A673 (cell line): ENCODE measurements around the gene IL17A.

Experiments
- EZH2 ChIP-seq: fragments of 200-600 bp; sonication (generic); IDR thresholded peaks from 2 replicates; pipeline ENCODE4 v1.6.1; 2017; ENCODE audit warnings: borderline replicate concordance, low read depth, mild to moderate bottlenecking, mixed read lengths, antibody characterized with exemption, low read length; ENCODE audit not compliant: poor library complexity, severe bottlenecking
- TF ChIP-seq, protein P1 (sequence below): fragments of 300-800, 200-600 bp; sonication (generic); conservative IDR thresholded peaks from 2 replicates; pipeline ENCODE4 v1.5.1; 2017; ENCODE audit warnings: low read depth, mild to moderate bottlenecking, antibody characterized with exemption, low read length, moderate library complexity, mixed read lengths

DNA sequence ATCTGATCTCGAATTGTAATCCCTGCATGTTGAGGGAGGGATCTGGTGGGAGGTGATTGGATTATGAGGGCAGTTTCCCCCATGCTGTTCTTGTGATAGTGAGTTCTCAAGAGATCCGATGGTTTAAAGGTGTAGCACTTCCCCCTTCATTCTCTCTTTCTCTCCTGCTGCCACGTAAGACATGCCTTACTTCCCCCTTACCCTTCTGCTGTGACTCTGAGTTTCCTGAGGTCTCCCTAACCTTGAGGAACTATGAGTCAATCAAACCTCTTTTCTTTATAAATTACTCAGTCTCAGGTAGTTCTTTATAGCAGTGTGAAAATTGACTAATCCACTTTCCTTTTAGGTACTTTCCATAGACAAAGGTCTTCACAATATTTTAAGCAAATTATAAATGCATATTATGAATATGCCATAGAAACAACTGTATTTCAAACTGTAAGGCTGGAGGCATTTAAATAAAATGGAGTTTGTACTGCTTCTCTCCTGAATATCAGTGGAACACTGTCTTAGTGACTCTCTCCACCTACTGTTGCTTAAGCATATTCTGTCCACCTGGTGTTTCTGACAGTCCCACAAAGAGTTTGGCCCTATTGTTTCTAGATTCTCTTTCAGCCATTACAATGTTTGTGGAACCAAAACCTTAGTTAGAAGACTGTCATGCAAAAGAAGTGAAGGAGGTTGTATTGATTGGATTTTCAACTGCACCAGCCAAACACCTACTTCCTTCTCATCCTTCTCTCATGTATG is 24.3 kb upstream of the IL17A start:
- TF ChIP-seq, protein P1, sequence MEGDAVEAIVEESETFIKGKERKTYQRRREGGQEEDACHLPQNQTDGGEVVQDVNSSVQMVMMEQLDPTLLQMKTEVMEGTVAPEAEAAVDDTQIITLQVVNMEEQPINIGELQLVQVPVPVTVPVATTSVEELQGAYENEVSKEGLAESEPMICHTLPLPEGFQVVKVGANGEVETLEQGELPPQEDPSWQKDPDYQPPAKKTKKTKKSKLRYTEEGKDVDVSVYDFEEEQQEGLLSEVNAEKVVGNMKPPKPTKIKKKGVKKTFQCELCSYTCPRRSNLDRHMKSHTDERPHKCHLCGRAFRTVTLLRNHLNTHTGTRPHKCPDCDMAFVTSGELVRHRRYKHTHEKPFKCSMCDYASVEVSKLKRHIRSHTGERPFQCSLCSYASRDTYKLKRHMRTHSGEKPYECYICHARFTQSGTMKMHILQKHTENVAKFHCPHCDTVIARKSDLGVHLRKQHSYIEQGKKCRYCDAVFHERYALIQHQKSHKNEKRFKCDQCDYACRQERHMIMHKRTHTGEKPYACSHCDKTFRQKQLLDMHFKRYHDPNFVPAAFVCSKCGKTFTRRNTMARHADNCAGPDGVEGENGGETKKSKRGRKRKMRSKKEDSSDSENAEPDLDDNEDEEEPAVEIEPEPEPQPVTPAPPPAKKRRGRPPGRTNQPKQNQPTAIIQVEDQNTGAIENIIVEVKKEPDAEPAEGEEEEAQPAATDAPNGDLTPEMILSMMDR = no peak
- TF ChIP-seq EZH2 = no peak
